GM18520 (cell line): Measurements from ENCODE around the gene PCDHGC5.

Source experiments
- ATAC-seq: cut with Tn5 transposase; IDR thresholded peaks from one replicate; pipeline ENCODE4 v1.9.1; 2021; ENCODE audit not compliant: unreplicated experiment

PCDHGC5 gene

GRCh38 chr5:141488591-141489561, at the start of gene PCDHGC5:
Gene PCDHGC5, plus strand, starts transcription at chr5:141489081. Its CDS starts 160 bp downstream, at chr5:141489241.
- no peak for ATAC-seq

GRCh38 chr5:141439411-141440141, 49.3 kb upstream of the PCDHGC5 start:
- no peak for ATAC-seq

GRCh38 chr5:141440341-141440740, 48.5 kb upstream of the PCDHGC5 start:
- no peak for ATAC-seq

DNA sequence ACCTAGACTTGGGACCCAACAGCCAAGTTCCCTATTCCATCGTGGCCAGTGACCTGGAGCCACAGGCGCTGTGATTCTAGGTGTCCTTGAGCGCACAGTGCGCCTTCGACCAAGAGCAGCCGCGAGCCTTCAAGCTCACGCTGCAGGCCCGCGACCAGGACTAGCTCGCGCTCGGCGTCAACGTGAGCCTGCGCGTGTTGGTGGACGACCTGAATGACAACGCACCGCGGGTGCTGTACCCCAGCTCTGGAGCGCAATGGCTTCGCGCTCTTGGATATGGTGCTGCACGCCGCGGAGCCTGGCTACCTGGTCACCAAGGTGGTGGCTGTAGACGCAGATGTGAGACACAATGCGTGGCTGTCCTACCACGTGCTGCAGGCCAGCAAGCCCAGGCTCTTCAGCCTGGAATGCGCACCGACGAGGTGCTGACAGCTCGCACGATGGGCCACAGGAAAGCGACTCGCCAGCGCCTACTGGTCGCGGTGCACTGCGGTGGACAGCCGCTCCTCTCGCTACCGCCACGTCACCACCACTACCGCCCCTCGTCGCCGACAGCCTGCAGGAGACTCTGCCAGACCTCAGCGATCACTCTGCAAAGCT, 47.2 kb upstream of the PCDHGC5 start:
- no peak for ATAC-seq

DNA sequence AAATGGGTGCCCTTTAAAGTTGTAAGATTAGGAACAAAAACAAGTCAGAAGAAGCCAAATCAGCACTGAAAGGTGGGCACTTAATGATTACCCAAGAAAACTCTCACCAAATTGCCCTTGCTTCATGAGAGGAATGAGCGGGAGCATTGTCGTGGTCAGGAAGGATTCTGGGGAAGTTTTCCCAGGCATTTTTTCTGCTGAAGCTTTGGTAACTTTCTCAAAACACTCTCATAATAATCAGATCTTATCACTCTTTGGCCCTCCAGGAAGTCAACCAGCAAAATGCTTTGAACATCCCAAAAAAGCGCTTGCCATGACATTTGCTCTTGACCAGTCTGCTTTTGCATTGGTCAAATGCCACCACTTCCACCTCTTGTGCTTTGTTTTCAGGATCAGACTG, 23.5 kb upstream of the PCDHGC5 start:
- no peak for ATAC-seq

DNA sequence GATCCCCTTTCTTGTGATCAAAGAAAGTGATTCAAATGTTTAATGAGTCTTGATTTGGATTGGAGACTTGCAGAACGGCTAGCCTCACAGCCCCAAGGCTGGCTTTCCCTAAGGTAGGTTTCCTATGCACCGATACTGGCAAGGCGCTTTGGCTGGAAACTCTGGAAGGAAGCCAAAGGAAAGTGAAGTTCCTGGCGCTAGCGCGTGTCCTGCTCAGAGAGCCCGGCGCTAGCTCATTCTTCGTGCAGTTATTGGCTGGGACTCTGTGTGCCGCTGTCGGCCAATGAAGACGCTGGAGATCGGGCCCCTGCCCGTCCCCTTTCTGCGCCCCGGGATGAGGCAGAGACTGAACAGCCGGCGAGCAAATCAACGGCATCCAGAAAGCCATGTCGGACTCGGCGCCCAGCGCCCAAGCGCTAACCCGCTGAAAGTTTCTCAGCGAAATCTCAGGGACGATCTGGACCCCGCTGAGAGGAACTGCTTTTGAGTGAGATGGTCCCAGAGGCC, 13.2 kb upstream of the PCDHGC5 start, which contains the start of gene PCDHGC3:
Gene PCDHGC3, plus strand, starts transcription at position 342 of the 507 bp plus-strand sequence. Its CDS starts 151 bp downstream, at position 493.
- peak; percentile 99 for ATAC-seq

GRCh38 chr5:141476132-141476911, 12.6 kb upstream of the PCDHGC5 start:
- no peak for ATAC-seq

GRCh38 chr5:141477044-141477575, 11.8 kb upstream of the PCDHGC5 start:
- ATAC-seq: no peak

DNA sequence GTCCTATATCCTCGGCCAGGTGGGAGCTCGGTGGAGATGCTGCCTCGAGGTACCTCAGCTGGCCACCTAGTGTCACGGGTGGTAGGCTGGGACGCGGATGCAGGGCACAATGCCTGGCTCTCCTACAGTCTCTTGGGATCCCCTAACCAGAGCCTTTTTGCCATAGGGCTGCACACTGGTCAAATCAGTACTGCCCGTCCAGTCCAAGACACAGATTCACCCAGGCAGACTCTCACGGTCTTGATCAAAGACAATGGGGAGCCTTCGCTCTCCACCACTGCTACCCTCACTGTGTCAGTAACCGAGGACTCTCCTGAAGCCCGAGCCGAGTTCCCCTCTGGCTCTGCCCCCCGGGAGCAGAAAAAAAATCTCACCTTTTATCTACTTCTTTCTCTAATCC, 11.1 kb upstream of the PCDHGC5 start:
- no peak for ATAC-seq

DNA sequence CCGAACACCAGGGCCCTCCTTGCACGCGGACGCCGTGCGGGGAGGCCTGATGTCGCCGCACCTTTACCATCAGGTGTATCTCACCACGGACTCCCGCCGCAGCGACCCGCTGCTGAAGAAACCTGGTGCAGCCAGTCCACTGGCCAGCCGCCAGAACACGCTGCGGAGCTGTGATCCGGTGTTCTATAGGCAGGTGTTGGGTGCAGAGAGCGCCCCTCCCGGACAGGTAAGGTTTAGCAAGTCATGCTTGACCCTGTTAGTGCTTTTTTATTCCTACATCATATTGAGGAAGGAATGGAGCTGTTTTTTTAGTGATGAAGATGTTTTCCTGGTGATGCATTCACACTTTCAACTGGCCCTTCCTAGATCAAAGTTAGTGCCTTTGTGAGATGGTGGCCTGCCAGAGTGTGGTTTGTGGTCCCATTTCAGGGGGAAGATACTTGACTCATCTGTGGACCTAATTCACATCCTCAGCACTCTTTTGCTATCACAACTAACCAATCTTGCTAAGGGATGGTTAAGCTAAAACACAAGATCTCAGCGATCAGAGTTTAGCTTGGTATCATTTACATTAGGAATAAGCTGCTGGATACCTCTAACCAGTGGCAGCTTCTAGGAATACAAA, 10.4 kb upstream of the PCDHGC5 start:
- no peak for ATAC-seq

DNA sequence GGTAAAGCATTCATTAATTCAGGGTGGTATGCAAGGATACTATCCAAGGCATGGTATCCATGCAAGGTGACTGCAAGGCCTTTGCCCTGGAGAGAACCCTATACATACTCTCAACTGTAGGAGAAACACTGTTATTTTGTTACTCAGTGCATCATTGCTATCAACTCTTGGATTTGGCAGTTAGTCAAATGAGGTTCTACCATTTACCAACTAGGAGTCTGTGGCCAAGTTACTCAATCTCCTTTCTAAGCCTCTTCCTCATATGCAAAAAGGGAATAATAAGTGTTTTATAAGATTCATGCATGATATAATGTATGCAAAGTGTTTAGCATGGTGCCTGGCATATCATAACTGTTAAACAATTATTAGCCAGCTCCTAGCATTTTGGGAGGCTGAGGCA, 9.1 kb upstream of the PCDHGC5 start:
- no peak for ATAC-seq

DNA sequence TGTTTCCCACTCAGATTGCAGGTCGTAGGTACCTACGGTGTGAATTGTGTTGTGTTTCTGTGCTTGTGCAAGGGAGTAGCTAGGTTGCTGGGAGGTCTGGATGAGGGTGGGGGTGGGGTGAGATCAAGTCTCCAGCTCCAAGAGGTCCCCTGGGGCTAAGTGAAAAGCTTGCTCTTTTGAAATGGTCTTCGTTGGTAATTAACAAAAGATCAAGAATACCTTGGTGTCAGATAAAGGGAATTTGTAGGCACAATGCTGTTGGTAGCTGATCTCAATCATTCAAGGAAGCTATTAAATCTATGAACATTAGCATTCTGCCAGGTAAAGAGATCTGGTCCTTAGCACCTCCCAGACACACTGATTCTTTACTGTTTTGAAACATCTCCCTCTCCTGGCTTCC, 5.0 kb upstream of the PCDHGC5 start:
- no peak for ATAC-seq

DNA sequence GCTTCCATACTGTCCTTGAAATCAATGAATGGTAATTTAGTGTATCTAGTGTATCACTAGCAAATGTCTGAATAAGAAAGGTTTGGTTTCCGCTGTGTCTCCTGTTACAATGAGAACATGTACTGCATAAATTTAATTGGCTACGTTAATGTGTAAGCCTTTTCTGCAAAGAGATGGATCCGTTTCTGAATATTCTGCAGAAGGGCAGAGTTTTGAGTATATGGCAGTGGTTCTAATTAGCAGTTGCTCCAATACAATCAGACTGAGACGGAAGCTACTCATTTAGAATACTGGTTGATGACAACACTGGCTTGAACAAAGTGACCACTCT, 4.6 kb upstream of the PCDHGC5 start:
- ATAC-seq: no peak

- no peak for ATAC-seq
Observed at GRCh38 chr5:141484641-141485311, 4.1 kb upstream of the PCDHGC5 start, which contains the start of gene PCDHGC4. Gene PCDHGC4, plus strand, starts transcription at chr5:141485030. Its CDS starts 144 bp downstream, at chr5:141485174.

GRCh38 chr5:141485321-141486055, 3.4 kb upstream of the PCDHGC5 start:
- no peak for ATAC-seq

DNA sequence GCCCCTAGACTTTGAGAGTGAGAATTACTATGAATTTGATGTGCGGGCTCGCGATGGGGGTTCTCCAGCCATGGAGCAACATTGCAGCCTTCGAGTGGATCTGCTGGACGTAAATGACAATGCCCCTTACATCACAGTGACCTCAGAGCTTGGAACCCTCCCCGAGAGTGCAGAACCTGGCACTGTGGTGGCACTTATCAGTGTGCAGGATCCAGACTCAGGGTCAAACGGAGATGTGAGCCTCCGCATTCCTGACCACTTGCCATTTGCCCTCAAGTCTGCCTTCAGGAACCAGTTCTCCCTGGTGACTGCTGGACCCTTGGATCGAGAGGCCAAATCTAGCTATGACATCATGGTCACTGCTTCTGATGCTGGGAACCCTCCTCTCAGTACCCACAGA, 2.8 kb upstream of the PCDHGC5 start:
- no peak for ATAC-seq

- ATAC-seq: no peak
Observed at GRCh38 chr5:141487131-141487530, 1.8 kb upstream of the PCDHGC5 start.

DNA sequence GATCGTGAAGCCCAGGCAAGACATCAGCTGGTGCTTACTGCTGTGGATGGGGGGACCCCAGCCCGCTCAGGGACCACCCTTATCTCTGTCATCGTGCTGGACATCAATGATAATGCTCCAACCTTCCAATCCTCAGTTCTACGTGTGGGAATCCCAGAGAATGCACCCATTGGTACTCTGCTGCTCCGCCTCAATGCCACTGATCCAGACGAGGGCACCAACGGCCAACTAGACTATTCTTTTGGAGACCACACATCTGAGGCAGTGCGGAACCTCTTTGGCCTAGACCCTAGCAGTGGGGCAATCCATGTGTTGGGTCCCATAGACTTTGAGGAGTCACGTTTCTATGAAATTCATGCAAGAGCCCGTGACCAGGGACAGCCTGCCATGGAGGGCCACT, 960 bp downstream of the PCDHGC5 start:
- no peak for ATAC-seq

DNA sequence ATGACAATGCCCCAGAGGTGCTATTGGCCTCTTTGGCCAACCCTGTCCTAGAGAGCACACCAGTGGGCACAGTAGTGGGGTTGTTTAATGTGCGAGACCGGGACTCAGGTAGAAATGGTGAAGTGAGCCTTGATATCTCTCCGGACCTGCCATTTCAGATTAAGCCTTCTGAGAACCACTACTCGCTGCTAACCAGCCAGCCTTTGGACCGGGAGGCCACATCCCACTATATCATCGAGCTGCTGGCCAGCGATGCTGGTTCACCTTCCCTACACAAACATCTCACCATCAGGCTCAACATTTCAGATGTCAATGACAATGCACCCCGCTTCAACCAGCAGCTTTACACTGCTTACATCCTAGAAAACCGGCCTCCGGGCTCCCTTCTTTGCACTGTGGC, 1.4 kb downstream of the PCDHGC5 start:
- no peak for ATAC-seq
